K562 treated with DMSO at 1 percent for 4 hours (cell line): ENCODE measurements around the gene TMEM43. TPM values are rescaled to one million over a fixed set of nuclear protein-coding genes. Genes with fewer than 3 reads are reported as not detected.

ENCODE experiments used
- total RNA-seq: library from RNA; unstranded; fragments of 300-600 nt; gene quantifications from 2 replicates; pipeline ENCODE4 v1.2.3, GENCODE V29; 2022; ENCODE audit not compliant: insufficient read depth

TMEM43 gene
- 22.9 and 23.1 TPM in 2 replicates for total RNA-seq

DNA sequence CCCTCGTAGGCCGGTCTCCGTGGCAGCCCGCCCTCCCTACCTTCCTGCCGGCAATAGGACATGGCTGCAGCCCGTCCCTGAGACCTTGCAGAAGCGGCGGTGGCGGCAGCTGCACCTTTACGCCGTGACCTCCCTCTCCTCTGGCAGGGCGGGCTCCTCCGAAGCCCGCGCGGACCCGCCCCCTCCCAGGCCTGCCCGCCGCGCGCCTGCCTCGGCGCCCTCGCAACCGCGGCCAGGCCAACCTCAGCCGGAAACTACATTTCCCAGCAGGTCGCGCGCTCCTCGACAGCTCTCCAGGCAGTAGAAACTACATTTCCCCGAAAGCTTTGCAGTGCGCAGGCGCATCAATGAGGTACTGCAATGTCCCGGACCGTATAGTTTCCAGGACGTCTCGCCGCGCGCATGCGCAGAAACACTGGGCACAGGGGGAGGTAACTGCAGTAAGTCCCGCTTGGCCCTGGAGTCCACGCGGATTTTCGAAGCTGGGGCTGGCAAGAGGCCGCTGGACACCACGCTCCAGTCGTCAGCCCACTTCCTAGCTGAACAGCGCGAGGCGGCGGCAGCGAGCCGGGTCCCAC is at the start of gene TMEM43, which contains the start of gene CHCHD4:
Gene TMEM43, plus strand, starts transcription at position 438 of the 578 bp plus-strand sequence. CDS start 142 bp downstream, outside the sequence.
Gene CHCHD4, minus strand, starts transcription at position 256 of the 578 bp plus-strand sequence. Its CDS starts 194 bp downstream, at position 62.

DNA sequence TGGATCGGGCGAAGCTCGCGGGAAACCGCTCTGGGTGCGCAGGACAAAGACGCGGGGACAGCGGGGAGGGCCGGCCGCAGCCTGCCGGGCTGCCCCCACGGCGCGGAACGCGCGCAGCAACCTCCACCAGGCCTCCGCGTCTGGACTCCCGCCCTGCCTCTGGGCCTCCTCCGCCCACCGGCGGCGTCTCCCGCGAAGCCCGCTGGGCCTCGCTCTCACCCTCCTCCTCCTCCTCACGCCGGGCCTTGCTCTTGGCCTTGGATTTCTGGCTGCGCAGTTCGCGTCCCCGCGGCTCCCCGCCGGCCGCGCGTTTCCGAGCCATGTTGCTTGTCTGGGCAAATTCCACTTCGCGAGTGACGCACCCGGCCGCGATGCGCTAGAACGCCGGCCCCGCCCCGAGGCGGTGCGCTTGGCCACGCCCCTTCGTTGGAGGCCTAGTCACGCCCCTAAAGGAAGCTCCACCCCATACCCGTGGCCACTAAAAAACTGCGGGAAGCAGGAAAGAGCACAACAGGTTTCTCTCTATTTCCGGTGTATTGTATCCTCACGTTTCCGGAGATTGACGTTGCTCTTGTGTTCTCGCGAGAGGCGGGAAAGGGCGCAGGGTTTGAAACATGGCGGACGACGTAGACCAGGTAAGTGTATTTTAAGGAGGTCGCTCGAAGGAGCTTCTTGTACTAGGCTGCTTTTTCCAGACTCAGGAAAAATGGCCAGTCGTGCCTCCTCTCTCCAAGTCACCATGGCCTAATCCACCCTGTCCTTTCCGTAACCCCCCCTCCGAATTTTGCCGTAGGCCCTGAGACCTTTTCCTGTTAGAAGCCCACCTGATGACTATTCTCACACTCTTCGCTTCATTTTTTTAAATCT is 53.6 kb downstream of the TMEM43 start, which contains the start of the genes LSM3 and XPC:
Gene LSM3, plus strand, starts transcription at position 571 of the 867 bp plus-strand sequence. Its CDS starts 44 bp downstream, at position 615.
Gene XPC, minus strand, starts transcription at position 355 of the 867 bp plus-strand sequence. Its CDS starts 33 bp downstream, at position 322.

Other genes with a start within 250 kb of the TMEM43 start
- not detected in 2 replicates for gene WNT7A, start 245.0 kb upstream of the TMEM43 start, total RNA-seq
- 8.7 and 15.0 TPM in 2 replicates for gene CHCHD4, start 182 bp upstream of the TMEM43 start, total RNA-seq
- gene XPC, start 53.5 kb downstream of the TMEM43 start, total RNA-seq, result 28.7 and 33.2 TPM in 2 replicates
- 19.0 and 23.1 TPM in 2 replicates for gene LSM3, start 53.8 kb downstream of the TMEM43 start, total RNA-seq